KMS-11 (cell line): Measurements from ENCODE around the gene HMBS.
"Not testable (repeated sequence)": the region's sequence is repeated elsewhere in the genome, so short reads cannot be mapped to it uniquely, and the experiment has no call there.

Experiments
- H2AFZ ChIP-seq: fragments of 200-600 bp; sonication (generic); 2 replicates; pipeline ENCODE4 v1.6.1; 2016; ENCODE audit warnings: antibody characterized with exemption, mixed run types, low read depth
- H3K27ac ChIP-seq: fragments of 200-600 bp; sonication (generic); 2 replicates; pipeline ENCODE4 v1.6.1; 2016; ENCODE audit warnings: mild to moderate bottlenecking, mixed run types
- H3K27me3 ChIP-seq: fragments of 200-600 bp; sonication (generic); 2 replicates; pipeline ENCODE4 v1.6.1; 2017; ENCODE audit warnings: mild to moderate bottlenecking, low read depth, mixed run types, moderate library complexity; ENCODE audit not compliant: insufficient read depth
- H3K36me3 ChIP-seq: fragments of 200-600 bp; sonication (generic); 2 replicates; pipeline ENCODE4 v1.6.1; 2017; ENCODE audit warnings: mild to moderate bottlenecking, mixed run types; ENCODE audit not compliant: insufficient read depth
- H3K4me1 ChIP-seq: fragments of 200-600 bp; sonication (generic); 2 replicates; pipeline ENCODE4 v1.6.1; 2016; ENCODE audit warnings: mild to moderate bottlenecking, low read depth, mixed run types; ENCODE audit not compliant: poor library complexity, severe bottlenecking
- H3K4me2 ChIP-seq: fragments of 200-600 bp; sonication (generic); 2 replicates; pipeline ENCODE4 v1.7.0; 2016; ENCODE audit warnings: mild to moderate bottlenecking, mixed run types
- H3K4me3 ChIP-seq: fragments of 200-600 bp; sonication (generic); IDR thresholded peaks from 2 replicates; pipeline ENCODE4 v1.6.1; 2017; ENCODE audit warnings: low read depth, low read length, mixed read lengths; ENCODE audit not compliant: insufficient read depth
- H3K79me2 ChIP-seq: fragments of 200-600 bp; sonication (generic); 2 replicates; pipeline ENCODE4 v1.6.1; 2016; ENCODE audit warnings: low read depth, mixed run types; ENCODE audit not compliant: insufficient read depth
- H3K9ac ChIP-seq: fragments of 200-600 bp; sonication (generic); 2 replicates; pipeline ENCODE4 v1.6.1; 2016; ENCODE audit warnings: mild to moderate bottlenecking, mixed run types
- H4K20me1 ChIP-seq: fragments of 200-600 bp; sonication (generic); 2 replicates; pipeline ENCODE4 v1.6.1; 2016; ENCODE audit warnings: mild to moderate bottlenecking, mixed run types; ENCODE audit not compliant: insufficient read depth
- TF ChIP-seq, protein P1 (sequence below): fragments of 200-600 bp; sonication (generic); conservative IDR thresholded peaks from 2 replicates; pipeline ENCODE4 v1.6.1; 2017; ENCODE audit warnings: low read depth, mild to moderate bottlenecking, antibody characterized with exemption, low read length, moderate library complexity, mixed read lengths

HMBS gene

DNA sequence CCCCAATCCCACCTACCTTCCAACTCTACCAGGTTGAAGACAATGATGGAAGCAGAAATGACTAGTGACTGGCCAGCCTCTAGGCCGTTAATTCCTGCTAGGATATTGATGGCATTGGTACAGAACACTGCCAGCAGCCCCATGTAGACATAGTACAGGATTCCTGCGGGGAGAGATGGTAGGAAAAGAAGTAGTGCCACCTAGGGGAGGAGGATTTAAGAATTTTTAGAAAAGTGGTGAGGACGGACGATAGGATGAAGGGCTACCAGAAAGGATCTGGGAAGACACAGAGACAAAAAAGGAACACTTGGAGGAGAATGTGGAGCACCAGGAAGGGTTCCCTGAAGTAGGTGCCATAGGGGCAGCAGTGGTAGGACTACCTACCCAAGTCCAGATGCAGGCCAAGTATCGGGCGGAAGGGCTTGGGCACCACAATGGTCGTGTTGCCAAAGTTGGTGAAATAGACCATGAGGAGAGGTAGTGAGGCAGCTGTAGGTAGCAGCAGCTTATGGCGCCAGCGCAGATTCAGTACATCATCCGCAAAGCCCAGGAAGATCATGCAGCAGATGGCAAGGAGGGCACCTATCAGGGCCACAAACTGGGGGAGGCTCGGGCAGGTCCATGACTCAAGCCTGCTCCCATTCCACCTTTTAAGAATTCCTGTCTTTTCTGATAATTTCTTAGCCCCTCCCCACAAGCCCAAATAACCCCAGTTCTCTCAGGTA is 15.7 kb downstream of the HMBS start:
- H2AFZ ChIP-seq = no peak overlapping the region; the same call in 1 of the 2 replicates
- H3K4me1 ChIP-seq = peaks cover 36% of the 10 kb centered on the region

DNA sequence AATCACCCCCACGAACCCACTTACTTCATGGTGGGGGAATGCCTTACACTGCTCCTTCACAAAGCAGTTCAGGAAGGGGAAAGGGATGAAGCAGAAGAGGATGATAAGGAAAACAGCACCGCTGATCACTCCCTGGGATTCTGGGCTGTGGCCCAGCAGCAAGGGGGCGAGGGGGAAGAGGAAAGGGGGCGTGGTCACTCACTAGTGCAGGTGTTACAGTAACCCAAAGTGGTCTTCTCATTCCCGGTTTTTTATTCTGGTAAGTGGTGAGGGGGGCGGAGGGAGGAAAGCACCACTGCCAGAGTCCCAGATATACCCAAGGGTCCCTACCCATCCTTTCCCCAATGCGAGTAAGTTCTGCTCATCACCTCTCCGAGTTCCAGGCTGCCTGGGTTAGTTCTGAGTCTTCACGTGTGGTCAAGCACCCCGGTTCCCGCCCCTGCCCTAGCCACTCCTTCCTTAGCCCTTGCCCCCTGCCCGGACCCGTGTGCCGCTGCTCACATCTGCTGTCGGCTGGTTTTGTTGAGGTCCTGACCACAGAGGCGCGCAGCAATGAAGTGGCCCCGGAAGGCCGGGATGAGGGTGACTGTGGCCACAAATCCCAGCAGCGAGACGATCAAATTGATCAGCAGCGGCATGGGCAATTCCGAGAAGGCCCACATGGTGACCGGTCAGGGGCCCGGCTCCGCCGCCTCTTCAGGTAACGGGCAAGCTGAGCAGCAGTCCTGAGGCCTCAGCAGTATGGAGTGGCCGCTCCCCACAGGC is 16.5 kb downstream of the HMBS start:
- Histone ChIP-seq H3K27ac (peak overlapping the region; percentile 94), H3K79me2 (peaks cover 21% of the 10 kb centered on the region; the same call in 1 of the 2 replicates), H3K36me3 (no peaks in the 10 kb centered on the region), H3K4me1 (peaks cover 38% of the 10 kb centered on the region), H3K27me3 (no peaks in the 10 kb centered on the region), H3K4me2 (peak overlapping the region; percentile 94), H3K9ac (peak overlapping the region; percentile 92), H4K20me1 (no peaks in the 10 kb centered on the region), H3K4me3 (no peak overlapping the region), H2AFZ (peak overlapping the region; percentile 73)
- TF ChIP-seq, protein P1, sequence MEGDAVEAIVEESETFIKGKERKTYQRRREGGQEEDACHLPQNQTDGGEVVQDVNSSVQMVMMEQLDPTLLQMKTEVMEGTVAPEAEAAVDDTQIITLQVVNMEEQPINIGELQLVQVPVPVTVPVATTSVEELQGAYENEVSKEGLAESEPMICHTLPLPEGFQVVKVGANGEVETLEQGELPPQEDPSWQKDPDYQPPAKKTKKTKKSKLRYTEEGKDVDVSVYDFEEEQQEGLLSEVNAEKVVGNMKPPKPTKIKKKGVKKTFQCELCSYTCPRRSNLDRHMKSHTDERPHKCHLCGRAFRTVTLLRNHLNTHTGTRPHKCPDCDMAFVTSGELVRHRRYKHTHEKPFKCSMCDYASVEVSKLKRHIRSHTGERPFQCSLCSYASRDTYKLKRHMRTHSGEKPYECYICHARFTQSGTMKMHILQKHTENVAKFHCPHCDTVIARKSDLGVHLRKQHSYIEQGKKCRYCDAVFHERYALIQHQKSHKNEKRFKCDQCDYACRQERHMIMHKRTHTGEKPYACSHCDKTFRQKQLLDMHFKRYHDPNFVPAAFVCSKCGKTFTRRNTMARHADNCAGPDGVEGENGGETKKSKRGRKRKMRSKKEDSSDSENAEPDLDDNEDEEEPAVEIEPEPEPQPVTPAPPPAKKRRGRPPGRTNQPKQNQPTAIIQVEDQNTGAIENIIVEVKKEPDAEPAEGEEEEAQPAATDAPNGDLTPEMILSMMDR = no peak

More for the DNA sequence above, 15.7 kb downstream of the HMBS start:
- Histone ChIP-seq H3K27ac (no peak overlapping the region; the same call in 1 of the 2 replicates), H4K20me1 (no peaks in the 10 kb centered on the region), H3K36me3 (no peaks in the 10 kb centered on the region), H3K79me2 (peaks cover 21% of the 10 kb centered on the region; the same call in 1 of the 2 replicates), H3K9ac (peak overlapping the region; percentile 92; the same call in 1 of the 2 replicates), H3K27me3 (no peaks in the 10 kb centered on the region), H3K4me2 (peak overlapping the region; percentile 94), H3K4me3 (no peak overlapping the region)
- TF ChIP-seq, protein P1 = peak; percentile 37; the same call in 1 of the 2 replicates

DNA sequence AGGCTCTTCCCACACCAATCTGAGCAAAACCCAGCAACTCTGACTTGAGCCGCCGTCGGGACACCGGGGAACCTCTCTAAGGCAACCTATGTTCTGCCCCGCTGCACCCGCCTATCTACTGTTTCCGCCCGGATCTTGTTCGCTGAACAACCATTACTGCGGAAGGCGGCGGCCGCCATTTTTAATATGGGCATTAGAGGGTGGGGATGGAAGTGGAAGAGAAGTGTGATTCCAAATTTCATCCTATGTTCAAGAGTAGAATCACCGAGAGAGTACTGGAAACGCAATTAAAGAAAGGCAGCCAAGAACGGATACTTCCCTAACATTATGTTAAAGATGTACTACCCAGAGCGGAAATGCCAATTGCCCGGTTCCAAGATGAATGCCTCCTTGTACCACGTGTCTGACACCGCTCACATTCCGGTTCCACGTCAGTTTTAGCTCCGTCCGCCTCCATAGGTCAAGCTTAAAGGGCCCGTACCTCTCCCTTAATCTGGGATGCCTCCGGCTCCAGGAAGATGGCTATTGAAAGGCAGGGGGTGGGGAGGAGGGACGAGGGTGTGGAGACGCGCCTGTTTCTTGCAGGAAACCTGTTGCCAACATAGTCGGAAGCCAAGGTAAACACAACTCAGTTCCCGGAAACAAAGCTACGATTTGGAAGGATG is 17.2 kb downstream of the HMBS start, which contains the start of gene DPAGT1:
TSS of gene DPAGT1 (minus strand) at position 95 of the 665 bp plus-strand sequence. CDS start 198 bp downstream, outside the sequence.
- Histone ChIP-seq H3K4me3 (no peak within 1 kb of the TSS), H3K27ac (peak within 1 kb of the TSS; percentile 94), H3K27me3 (no peaks in the 10 kb centered on the region), H4K20me1 (no peaks in the 10 kb centered on the region), H3K4me2 (peak within 1 kb of the TSS; percentile 94), H3K9ac (peak within 1 kb of the TSS; percentile 92), H3K36me3 (no peaks in the 10 kb centered on the region), H3K79me2 (peaks cover 21% of the 10 kb centered on the region; the same call in 1 of the 2 replicates), H2AFZ (peak within 1 kb of the TSS; percentile 73), H3K4me1 (peaks cover 40% of the 10 kb centered on the region)
- TF ChIP-seq, protein P1 = no peak

DNA sequence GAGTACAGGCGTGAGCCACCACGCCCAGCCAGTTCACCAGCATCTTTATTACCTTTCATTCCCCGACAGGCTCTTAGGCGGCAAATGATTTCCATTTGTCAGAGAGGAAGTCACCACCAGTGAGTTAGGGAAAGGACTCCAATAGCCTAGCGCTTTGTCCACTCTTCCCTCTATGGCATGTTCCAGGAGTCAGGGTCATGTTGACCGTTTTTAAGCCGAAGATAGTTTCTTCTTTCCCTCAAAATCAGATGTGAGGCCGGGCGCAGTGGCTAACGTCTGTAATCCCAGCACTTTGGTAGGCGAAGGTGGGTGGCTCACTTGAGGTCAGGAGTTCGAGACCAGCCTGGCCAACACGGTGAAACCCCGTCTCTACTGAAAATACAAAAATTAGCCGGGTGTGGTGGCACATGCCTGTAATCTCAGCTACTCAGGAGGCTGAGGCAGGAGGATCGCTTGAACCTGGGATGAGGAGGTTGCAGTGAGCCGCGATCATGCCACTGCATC is 18.5 kb downstream of the HMBS start:
- H3K4me3 ChIP-seq, H3K36me3 ChIP-seq, H2AFZ ChIP-seq, H3K27me3 ChIP-seq, H4K20me1 ChIP-seq: not testable (repeated sequence)
- H3K79me2 ChIP-seq = peaks cover 22% of the 10 kb centered on the region
- H3K4me2 ChIP-seq = peak overlapping the region; percentile 94; the same call in 1 of the 2 replicates
- peak overlapping the region; percentile 92; the same call in 1 of the 2 replicates for H3K9ac ChIP-seq
- H3K27ac ChIP-seq = peak overlapping the region; percentile 94
- peaks cover 40% of the 10 kb centered on the region for H3K4me1 ChIP-seq
